Activated B cell treated with CpG ODN at 0.5 μM for 24 hours (primary cell): ENCODE results near the gene MYH7. TPM values are rescaled to one million over a fixed set of nuclear protein-coding genes. Genes with fewer than 3 reads are reported as not detected.

Experiments used
- ATAC-seq: fragments of 200-7000 bp; cut with Tn5 transposase; one replicate; pipeline ENCODE4 v1.10.0; 2021; ENCODE audit warnings: low read depth, mild to moderate bottlenecking, moderate library complexity
- CTCF ChIA-PET: fragments of 350-600 bp; sonication (Branson Sonifier 250); formaldehyde crosslinking; loops from one replicate; lab custom pipeline; 2021; ENCODE audit warnings: antibody characterized with exemption; lab: Charles Lee
- POLR2A ChIA-PET: fragments of 350-600 bp; sonication (Branson Sonifier 250); formaldehyde crosslinking; loops from one replicate; lab custom pipeline; 2021; ENCODE audit warnings: antibody characterized with exemption; lab: Charles Lee
- DNase-seq: peaks from one replicate; pipeline ENCODE4 v3.0.0; 2022
- H3K27ac Mint-ChIP-seq: one replicate; pipeline ENCODE4 v1.8.0; 2020; ENCODE audit warnings: mixed read lengths
- H3K27me3 Mint-ChIP-seq: one replicate; pipeline ENCODE4 v1.8.0; 2021; ENCODE audit warnings: mixed read lengths
- H3K36me3 Mint-ChIP-seq: one replicate; pipeline ENCODE4 v1.8.0; 2021; ENCODE audit warnings: low read depth, mixed read lengths
- H3K4me1 Mint-ChIP-seq: one replicate; pipeline ENCODE4 v1.8.0; 2021; ENCODE audit warnings: mixed read lengths
- H3K4me3 Mint-ChIP-seq: one replicate; pipeline ENCODE4 v1.8.0; 2020; ENCODE audit warnings: mild to moderate bottlenecking, mixed read lengths
- H3K9me3 Mint-ChIP-seq: one replicate; pipeline ENCODE4 v1.8.0; 2020; ENCODE audit warnings: mixed read lengths
- CTCF ChIP-seq: fragments of 200-600 bp; IDR thresholded peaks from one replicate; pipeline ENCODE4 v1.8.0; 2022; ENCODE audit warnings: antibody characterized with exemption, mild to moderate bottlenecking
- intact Hi-C: fragments of 100-400 bp; cut with micrococcal nuclease; formaldehyde crosslinking; loops from one replicate; pipeline ENCODE4 v1.15.1; 2024
- total RNA-seq: library from RNA; stranded (reverse); gene quantifications from 2 replicates; pipeline ENCODE4 v1.2.3, GENCODE V29; 2022

MYH7 gene
- total RNA-seq, 1 donor from 2014 or later, result not detected

- no peak overlapping the region for H3K27ac Mint-ChIP-seq
- H3K9me3 Mint-ChIP-seq, result no peaks in the 10 kb centered on the region
- H3K4me3 Mint-ChIP-seq, result no peak overlapping the region
- no peak for TF ChIP-seq CTCF
- intact Hi-C loops, result no loop called here
- H3K27me3 Mint-ChIP-seq, result peaks cover 24% of the 10 kb centered on the region
- POLR2A ChIA-PET, result no interaction called here
- no peak for ATAC-seq
- CTCF ChIA-PET, result no interaction called here
- no peak for DNase-seq
- no peaks in the 10 kb centered on the region for H3K4me1 Mint-ChIP-seq
- H3K36me3 Mint-ChIP-seq, result no peaks in the 10 kb centered on the region
Measured at GRCh38 chr14:23414906-23415820, 20.3 kb downstream of the MYH7 start.

- no peak overlapping the region for H3K27ac Mint-ChIP-seq
- CTCF ChIA-PET, result no interaction called here
- no peak for TF ChIP-seq CTCF
- no peaks in the 10 kb centered on the region for H3K9me3 Mint-ChIP-seq
- peaks cover 24% of the 10 kb centered on the region for H3K27me3 Mint-ChIP-seq
- POLR2A ChIA-PET, result no interaction called here
- no peak overlapping the region for H3K4me3 Mint-ChIP-seq
- no peak for DNase-seq
- intact Hi-C loops, result no loop called here
- H3K4me1 Mint-ChIP-seq, result no peaks in the 10 kb centered on the region
- ATAC-seq, result no peak
- no peaks in the 10 kb centered on the region for H3K36me3 Mint-ChIP-seq
Measured at GRCh38 chr14:23414254-23414653, 21.2 kb downstream of the MYH7 start.

- Mint-ChIP-seq H3K4me1 (no peaks in the 10 kb centered on the region), H3K27me3 (peaks cover 27% of the 10 kb centered on the region), H3K9me3 (no peaks in the 10 kb centered on the region), H3K36me3 (no peaks in the 10 kb centered on the region), H3K4me3 (no peak overlapping the region), H3K27ac (no peak overlapping the region)
- ChIA-PET CTCF (no interaction called here), POLR2A (no interaction called here)
- DNase-seq, result no peak
- intact Hi-C loops, result no loop called here
- ATAC-seq, result no peak
- no peak for TF ChIP-seq CTCF
Measured at GRCh38 chr14:23413681-23414080, 21.8 kb downstream of the MYH7 start.

- intact Hi-C loops, result no loop called here
- CTCF ChIA-PET, result no interaction called here
- H3K27me3 Mint-ChIP-seq, result peaks cover 35% of the 10 kb centered on the region
- peaks cover 1% of the 10 kb centered on the region for H3K4me1 Mint-ChIP-seq
- no peak overlapping the region for H3K27ac Mint-ChIP-seq
- no peak for TF ChIP-seq CTCF
- H3K4me3 Mint-ChIP-seq, result no peak overlapping the region
- POLR2A ChIA-PET, result no interaction called here
- ATAC-seq (no peak), DNase-seq (no peak)
- H3K36me3 Mint-ChIP-seq, result no peaks in the 10 kb centered on the region
- H3K9me3 Mint-ChIP-seq, result no peaks in the 10 kb centered on the region
Measured at GRCh38 chr14:23411563-23412525, 23.6 kb downstream of the MYH7 start.
